ENCODE measurements around the gene ASH1L.
"Not testable (repeated sequence)": the region's sequence is repeated elsewhere in the genome, so short reads cannot be mapped to it uniquely, and the experiment has no call there.

ASH1L gene

GRCh38 chr1:155488419-155488818, 74.2 kb downstream of the ASH1L start:
- not testable (repeated sequence) for DNase-seq

- no peak for DNase-seq
Observed at GRCh38 chr1:155487541-155487940, 75.1 kb downstream of the ASH1L start.

- not testable (repeated sequence) for DNase-seq
Observed at GRCh38 chr1:155486952-155487351, 75.7 kb downstream of the ASH1L start.

- DNase-seq, result no peak
Observed at GRCh38 chr1:155485945-155486344, 76.7 kb downstream of the ASH1L start.

- DNase-seq, result no peak
Observed at GRCh38 chr1:155485222-155485621, 77.4 kb downstream of the ASH1L start.

GRCh38 chr1:155481741-155482241, 80.8 kb downstream of the ASH1L start:
- no peak for DNase-seq

- DNase-seq, result peak in 1 of 2 experiments; percentile 14
Observed at GRCh38 chr1:155479205-155479604, 83.4 kb downstream of the ASH1L start.

- no peak for DNase-seq
Observed at GRCh38 chr1:155478270-155478852, 84.2 kb downstream of the ASH1L start.

GRCh38 chr1:155474146-155474545, 88.5 kb downstream of the ASH1L start:
- DNase-seq, result no peak

GRCh38 chr1:155473151-155473821, 89.3 kb downstream of the ASH1L start:
- DNase-seq, result no peak

- DNase-seq, result no peak
Observed at GRCh38 chr1:155472491-155473083, 90.0 kb downstream of the ASH1L start.

- no peak for DNase-seq
Observed at GRCh38 chr1:155471891-155472290, 90.7 kb downstream of the ASH1L start.

- no peak for DNase-seq
Observed at GRCh38 chr1:155471026-155471425, 91.6 kb downstream of the ASH1L start.

GRCh38 chr1:155466996-155467395, 95.6 kb downstream of the ASH1L start:
- no peak for DNase-seq

- no peak for DNase-seq
Observed at GRCh38 chr1:155466617-155466972, 96.0 kb downstream of the ASH1L start.

GRCh38 chr1:155463865-155464650, 98.5 kb downstream of the ASH1L start:
- DNase-seq, result no peak

GRCh38 chr1:155458111-155458510, 104.5 kb downstream of the ASH1L start:
- no peak for DNase-seq

GRCh38 chr1:155457266-155457665, 105.3 kb downstream of the ASH1L start:
- DNase-seq, result no peak

GRCh38 chr1:155455588-155456195, 106.9 kb downstream of the ASH1L start:
- no peak for DNase-seq

- no peak for DNase-seq
Observed at GRCh38 chr1:155454096-155454495, 108.5 kb downstream of the ASH1L start.

- no peak for DNase-seq
Observed at GRCh38 chr1:155453141-155453540, 109.5 kb downstream of the ASH1L start.

- no peak for DNase-seq
Observed at GRCh38 chr1:155451199-155451598, 111.4 kb downstream of the ASH1L start.

GRCh38 chr1:155442431-155442830, 120.2 kb downstream of the ASH1L start:
- not testable (repeated sequence) for DNase-seq
